Mucosa of descending colon (tissue), 3 donors: Measurements from ENCODE around the gene B3GALT2. TPM values are rescaled to one million over a fixed set of nuclear protein-coding genes. Genes with fewer than 3 reads are reported as not detected.

Experiments used
- ATAC-seq: fragments of 200-7000 bp; cut with Tn5 transposase; one replicate; pipeline ENCODE4 v1.9.1; 2020; ENCODE audit warnings: mild to moderate bottlenecking, moderate library complexity
- DNase-seq, 3 donors: peaks; one replicate each; pipeline ENCODE4 v3.0.0-alpha.2; 2020
- H3K36me3 ChIP-seq: fragments of 200-600 bp; one replicate; pipeline ENCODE4 v1.8.0; 2021; ENCODE audit warnings: low read depth, mild to moderate bottlenecking
- H3K4me1 ChIP-seq: fragments of 200-600 bp; one replicate; pipeline ENCODE4 v1.8.0; 2021; ENCODE audit warnings: low read depth, mild to moderate bottlenecking
- H3K4me3 ChIP-seq: fragments of 200-600 bp; one replicate; pipeline ENCODE4 v1.8.0; 2021; ENCODE audit warnings: mild to moderate bottlenecking
- H3K9me3 ChIP-seq: fragments of 200-600 bp; one replicate; pipeline ENCODE4 v1.8.0; 2021; ENCODE audit warnings: mild to moderate bottlenecking
- intact Hi-C, 2 donors: fragments of 100-400 bp; cut with DNase I in 1 of 2; cut with micrococcal nuclease in 1 of 2; formaldehyde crosslinking; loops; one replicate each; pipeline versions ENCODE4 v1.11.0 to v1.11.1; 2022; cut with DNase I, micrococcal nuclease
- microRNA-seq: library from miRNA; unstranded; fragments of <30 nt; microRNA quantifications from one replicate; pipeline ENCODE4, GENCODE V29; 2019
- total RNA-seq, 3 donors: library from RNA; stranded (reverse); fragmentation: NEBNext Ultra II Directional in 2 of 3; extraction: Animal tissue kit (Norgen Biotek cat#: 25700) in 2 of 3; gene quantifications; one replicate each; pipeline versions ENCODE4 v1.2.1 to v1.2.4, GENCODE V29; 2021 to 2023
- TF ChIP-seq, protein P1 (sequence below): fragments of 200-600 bp; IDR thresholded peaks from one replicate; pipeline ENCODE4 v1.8.0; 2022; ENCODE audit warnings: antibody characterized with exemption, mild to moderate bottlenecking
- donor health status: DM: no; HTN: no; CAD: no; lungs with moderate emphysema.
- donor health status: DM: no; HTN: no; CAD: no.
- donor health status: DM: no; HTN: yes; CAD: no.

The B3GALT2 gene
- total RNA-seq, 3 donors from 2014 or later = 0.43 to 1.5 (median 0.67) TPM

- DNase-seq (no peak), ATAC-seq (no peak)
- no peak overlapping the region for H3K4me3 ChIP-seq
- H3K4me1 ChIP-seq = no peaks in the 10 kb centered on the region
- peaks cover 3% of the 10 kb centered on the region for H3K36me3 ChIP-seq
- H3K9me3 ChIP-seq = no peaks in the 10 kb centered on the region
- intact Hi-C loops = no loop called here
- TF ChIP-seq, protein P1, sequence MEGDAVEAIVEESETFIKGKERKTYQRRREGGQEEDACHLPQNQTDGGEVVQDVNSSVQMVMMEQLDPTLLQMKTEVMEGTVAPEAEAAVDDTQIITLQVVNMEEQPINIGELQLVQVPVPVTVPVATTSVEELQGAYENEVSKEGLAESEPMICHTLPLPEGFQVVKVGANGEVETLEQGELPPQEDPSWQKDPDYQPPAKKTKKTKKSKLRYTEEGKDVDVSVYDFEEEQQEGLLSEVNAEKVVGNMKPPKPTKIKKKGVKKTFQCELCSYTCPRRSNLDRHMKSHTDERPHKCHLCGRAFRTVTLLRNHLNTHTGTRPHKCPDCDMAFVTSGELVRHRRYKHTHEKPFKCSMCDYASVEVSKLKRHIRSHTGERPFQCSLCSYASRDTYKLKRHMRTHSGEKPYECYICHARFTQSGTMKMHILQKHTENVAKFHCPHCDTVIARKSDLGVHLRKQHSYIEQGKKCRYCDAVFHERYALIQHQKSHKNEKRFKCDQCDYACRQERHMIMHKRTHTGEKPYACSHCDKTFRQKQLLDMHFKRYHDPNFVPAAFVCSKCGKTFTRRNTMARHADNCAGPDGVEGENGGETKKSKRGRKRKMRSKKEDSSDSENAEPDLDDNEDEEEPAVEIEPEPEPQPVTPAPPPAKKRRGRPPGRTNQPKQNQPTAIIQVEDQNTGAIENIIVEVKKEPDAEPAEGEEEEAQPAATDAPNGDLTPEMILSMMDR = no peak
Measured at GRCh38 chr1:193142409-193142808, 44.0 kb downstream of the B3GALT2 start.

DNA sequence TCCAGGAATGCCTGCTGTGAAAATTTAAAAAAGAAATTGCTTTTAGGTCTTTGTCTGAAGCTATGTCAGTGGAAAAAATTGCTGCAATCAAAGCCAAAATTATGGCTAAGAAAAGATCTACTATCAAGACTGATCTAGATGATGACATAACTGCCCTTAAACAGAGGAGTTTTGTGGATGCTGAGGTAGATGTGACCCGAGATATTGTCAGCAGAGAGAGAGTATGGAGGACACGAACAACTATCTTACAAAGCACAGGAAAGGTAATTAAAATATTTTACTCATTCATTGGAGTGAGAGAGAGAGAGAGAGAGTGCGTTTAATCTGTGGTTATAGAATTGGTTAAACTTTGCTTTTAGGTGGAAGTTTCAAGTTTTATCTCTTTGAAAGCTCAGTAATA is 44.6 kb downstream of the B3GALT2 start:
- Histone ChIP-seq H3K36me3 (peaks cover 3% of the 10 kb centered on the region), H3K4me1 (no peaks in the 10 kb centered on the region)
- ATAC-seq = no peak

DNA sequence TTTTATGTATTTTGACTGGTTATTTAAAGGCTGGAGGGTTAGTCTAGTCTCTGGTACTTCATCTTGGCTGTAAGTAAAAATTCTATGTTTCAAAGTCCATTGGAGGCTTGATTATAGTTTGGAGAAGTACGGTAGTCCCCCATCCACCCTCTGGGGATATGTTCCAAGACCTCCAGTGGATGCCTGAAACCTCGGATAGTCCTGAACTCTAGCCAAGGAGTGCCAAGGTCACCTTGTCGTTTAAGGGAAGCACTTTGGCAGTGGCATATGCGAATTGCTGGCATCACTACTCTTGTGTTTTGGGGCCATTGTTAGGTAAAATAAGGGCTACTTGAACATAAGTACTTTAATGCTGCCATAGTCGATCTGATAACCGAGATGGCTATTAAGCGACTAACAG is 46.2 kb downstream of the B3GALT2 start:
- no peaks in the 10 kb centered on the region for H3K9me3 ChIP-seq
- H3K36me3 ChIP-seq = peaks cover 3% of the 10 kb centered on the region
- ATAC-seq (no peak), DNase-seq (no peak)
- no peak overlapping the region for H3K4me3 ChIP-seq
- intact Hi-C loops = no loop called here
- TF ChIP-seq, protein P1 = no peak
- no peaks in the 10 kb centered on the region for H3K4me1 ChIP-seq

More for the DNA sequence above, 44.6 kb downstream of the B3GALT2 start:
- Histone ChIP-seq H3K4me3 (no peak overlapping the region), H3K9me3 (no peaks in the 10 kb centered on the region)
- no peak for DNase-seq
- intact Hi-C loops = no loop called here
- TF ChIP-seq, protein P1 = no peak

DNA sequence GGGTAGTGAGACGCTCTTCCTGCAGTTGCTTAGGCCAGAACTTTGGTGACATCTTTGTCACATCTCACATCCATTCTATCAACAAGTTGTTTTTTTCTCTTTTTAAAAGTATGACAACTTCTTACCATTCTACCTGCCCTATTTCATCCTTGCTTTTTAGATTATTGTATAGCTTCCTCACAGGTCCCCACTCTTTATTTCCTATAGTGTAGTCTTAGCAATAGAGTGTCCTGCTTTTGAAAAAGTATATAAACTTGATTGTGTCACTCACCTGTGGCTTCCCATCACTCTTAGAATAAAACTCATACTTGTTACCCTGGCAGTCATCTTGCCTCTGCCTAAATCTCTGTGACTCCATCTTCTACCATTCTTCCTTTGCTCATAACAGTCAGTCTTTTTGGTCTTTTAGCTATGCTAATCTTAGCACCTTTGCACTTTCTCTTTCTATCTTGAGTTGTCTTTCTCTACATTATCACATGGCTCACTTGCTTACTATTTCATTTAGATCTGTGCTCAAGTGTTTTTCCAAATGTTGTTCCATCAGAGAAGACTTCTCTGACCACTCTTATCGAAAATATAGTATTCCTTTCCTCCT is 55.0 kb downstream of the B3GALT2 start:
- H3K4me3 ChIP-seq = no peak overlapping the region
- TF ChIP-seq, protein P1 = no peak
- DNase-seq = no peak
- H3K9me3 ChIP-seq = no peaks in the 10 kb centered on the region
- H3K36me3 ChIP-seq = peaks cover 7% of the 10 kb centered on the region
- ATAC-seq = no peak
- H3K4me1 ChIP-seq = no peaks in the 10 kb centered on the region
- intact Hi-C loops = no loop called here

Small RNAs within 50 kb of the gene (microRNA-seq; reads per million reads assigned to microRNA genes)
- gene MIR1278 = not detected

Other genes starting within 250 kb of the B3GALT2 start
- gene UCHL5, start 127.3 kb downstream of the B3GALT2 start, total RNA-seq = 10 to 100 TPM; 28.7 to 32.7 (median 29.1) TPM
- 10 to 100 TPM; 34.1 to 90.8 (median 43.6) TPM for gene RO60, start 127.0 kb downstream of the B3GALT2 start, total RNA-seq
- 10 to 100 TPM; 15.2 to 28.8 (median 23.6) TPM for gene GLRX2, start 81.2 kb downstream of the B3GALT2 start, total RNA-seq
- gene CDC73, start 64.6 kb downstream of the B3GALT2 start, total RNA-seq = 10 to 100 TPM; 41.0 to 82.0 (median 45.3) TPM